GM12878 (cell line): Measurements from ENCODE around the gene UNC119B.

Experiments used
- ASH2L ChIP-seq: fragments of 300-600, 200-600 bp; sonication (generic); IDR thresholded peaks from 2 replicates; pipeline ENCODE4 v1.6.1; 2017; ENCODE audit warnings: low read depth, mild to moderate bottlenecking, borderline replicate concordance
- ATF3 ChIP-seq: IDR thresholded peaks from 2 replicates; pipeline ENCODE4 v1.6.1; 2011; ENCODE audit warnings: low read depth, mild to moderate bottlenecking, low read length, moderate library complexity, borderline replicate concordance; ENCODE audit errors: extremely low read depth
- CTCF ChIP-seq, 3 experiments: IDR thresholded peaks in 2 of 3; conservative IDR thresholded peaks in 1 of 3; 2 replicates each; pipeline ENCODE4 v1.5.1; 2011; ENCODE audit warnings: low read depth in 3 of 3, low read length in 3 of 3, mild to moderate bottlenecking in 3 of 3, control low read depth in 2 of 3, moderate library complexity in 2 of 3, inconsistent platforms in 1 of 3, mixed read lengths in 1 of 3; ENCODE audit not compliant: control insufficient read depth in 2 of 3, insufficient read depth in 1 of 3; ENCODE audit errors: extremely low read depth in 1 of 3
- NFIC ChIP-seq: IDR thresholded peaks from 2 replicates; pipeline ENCODE4 v1.6.1; 2012; ENCODE audit warnings: low read depth, mild to moderate bottlenecking, inconsistent platforms, low read length, moderate library complexity
- NRF1 ChIP-seq: conservative IDR thresholded peaks from 2 replicates; pipeline ENCODE4 v1.6.1; 2011; ENCODE audit warnings: mild to moderate bottlenecking, low read depth, low read length, improper control_type of control experiment
- PML ChIP-seq: IDR thresholded peaks from 2 replicates; pipeline ENCODE4 v1.6.1; 2012; ENCODE audit warnings: low read length, inconsistent platforms
- YY1 ChIP-seq: IDR thresholded peaks from 2 replicates; pipeline ENCODE4 v1.6.1; 2011; ENCODE audit warnings: low read depth, mild to moderate bottlenecking, low read length
- ZBED1 ChIP-seq: IDR thresholded peaks from 2 replicates; pipeline ENCODE4 v1.6.1; 2016; ENCODE audit warnings: borderline replicate concordance

GRCh38 chr12:120706029-120706428, 4.2 kb upstream of the UNC119B start:
- TF ChIP-seq ATF3 (no peak), YY1 (no peak), ZBED1 (no peak), PML (no peak), CTCF (IDR thresholded peaks at IDR 0.05 in 2 of 3, conservative IDR thresholded peaks at IDR 0.05 in 1 of 3; ENCODE audit: control insufficient read depth in 2 of 3, extremely low read depth in 1 of 3, insufficient read depth in 1 of 3, low read depth in 3 of 3, low read length in 3 of 3) (no peak), NFIC (no peak), ASH2L (no peak), NRF1 (no peak)
